ENCODE measurements around the gene MND1.

Gene MND1

GRCh38 chr4:153449338-153449737, 104.8 kb downstream of the MND1 start:
- TF ChIP-seq POLR2AphosphoS5 (IDR thresholded peaks at IDR 0.05; ENCODE audit: low read depth, low read length) (no peak), SIN3A (IDR thresholded peaks at IDR 0.05; ENCODE audit: borderline replicate concordance, insufficient read depth, low read length) (no peak)

- TF ChIP-seq SIN3A (IDR thresholded peaks at IDR 0.05; ENCODE audit: borderline replicate concordance, insufficient read depth, low read length) (no peak), TAF1 (IDR thresholded peaks at IDR 0.05; ENCODE audit: borderline replicate concordance, insufficient read depth, low read length) (no peak), REST (IDR thresholded peaks at IDR 0.05; ENCODE audit: insufficient read depth in 1 of 2, low read depth in 2 of 2, low read length in 2 of 2) (no peak), FOXP2 (optimal IDR thresholded peaks at IDR 0.05; ENCODE audit: borderline replicate concordance, extremely low read depth, extremely low read length, insufficient read depth) (no peak), POLR2AphosphoS5 (IDR thresholded peaks at IDR 0.05; ENCODE audit: low read depth, low read length) (no peak)
These were observed 106.0 kb downstream of the MND1 start for GRCh38 chr4:153450544-153450917.

GRCh38 chr4:153451911-153452657, 107.6 kb downstream of the MND1 start:
- TF ChIP-seq POLR2AphosphoS5 (IDR thresholded peaks at IDR 0.05; ENCODE audit: low read depth, low read length) = no peak
- TF ChIP-seq SIN3A (IDR thresholded peaks at IDR 0.05; ENCODE audit: borderline replicate concordance, insufficient read depth, low read length) = no peak
- no peak for TF ChIP-seq REST (IDR thresholded peaks at IDR 0.05; ENCODE audit: insufficient read depth in 1 of 2, low read depth in 2 of 2, low read length in 2 of 2)
- no peak for TF ChIP-seq TAF1 (IDR thresholded peaks at IDR 0.05; ENCODE audit: borderline replicate concordance, insufficient read depth, low read length)
- TF ChIP-seq FOXP2 (optimal IDR thresholded peaks at IDR 0.05; ENCODE audit: borderline replicate concordance, extremely low read depth, extremely low read length, insufficient read depth) = no peak

GRCh38 chr4:153452658-153453378, 108.3 kb downstream of the MND1 start:
- TF ChIP-seq REST (IDR thresholded peaks at IDR 0.05; ENCODE audit: insufficient read depth in 1 of 2, low read depth in 2 of 2, low read length in 2 of 2) (no peak), FOXP2 (optimal IDR thresholded peaks at IDR 0.05; ENCODE audit: borderline replicate concordance, extremely low read depth, extremely low read length, insufficient read depth) (no peak), TAF1 (IDR thresholded peaks at IDR 0.05; ENCODE audit: borderline replicate concordance, insufficient read depth, low read length) (no peak), SIN3A (IDR thresholded peaks at IDR 0.05; ENCODE audit: borderline replicate concordance, insufficient read depth, low read length) (no peak), POLR2AphosphoS5 (IDR thresholded peaks at IDR 0.05; ENCODE audit: low read depth, low read length) (no peak)

DNA sequence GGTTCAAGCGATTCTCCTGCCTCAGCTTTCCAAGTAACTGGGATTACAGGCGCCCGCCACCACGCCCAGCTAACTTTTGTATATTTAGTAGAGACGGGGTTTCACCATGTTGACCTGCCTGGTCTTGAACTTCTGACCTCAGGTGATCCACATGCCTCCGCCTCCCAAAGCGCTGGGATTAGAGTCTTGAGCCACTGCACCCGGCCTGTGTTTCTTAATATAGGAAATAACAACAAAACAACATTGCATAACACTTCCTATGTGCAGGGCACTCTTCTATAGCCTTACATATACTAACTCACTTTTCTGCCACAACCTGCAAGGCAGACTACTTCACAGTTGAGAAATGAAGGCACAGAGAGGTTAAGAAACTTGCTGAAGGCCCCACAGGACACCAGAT, 108.9 kb downstream of the MND1 start:
- TF ChIP-seq SIN3A (IDR thresholded peaks at IDR 0.05; ENCODE audit: borderline replicate concordance, insufficient read depth, low read length) = no peak
- no peak for TF ChIP-seq FOXP2 (optimal IDR thresholded peaks at IDR 0.05; ENCODE audit: borderline replicate concordance, extremely low read depth, extremely low read length, insufficient read depth)
- TF ChIP-seq REST (IDR thresholded peaks at IDR 0.05; ENCODE audit: insufficient read depth in 1 of 2, low read depth in 2 of 2, low read length in 2 of 2) = no peak
- TF ChIP-seq TAF1 (IDR thresholded peaks at IDR 0.05; ENCODE audit: borderline replicate concordance, insufficient read depth, low read length) = no peak
- TF ChIP-seq POLR2AphosphoS5 (IDR thresholded peaks at IDR 0.05; ENCODE audit: low read depth, low read length) = no peak
